PC-9 (cell line): ENCODE results near the gene TRPM5. TPM values are rescaled to one million over a fixed set of nuclear protein-coding genes. Genes with fewer than 3 reads are reported as not detected.

Source experiments
- BruUV-seq: library from RNA; stranded (reverse); fragments of 400-500 nt; replicated peaks from 2 replicates; lab custom pipeline; 2021; lab: Mats Ljungman, UMichigan
- CTCF ChIA-PET: fragments of 300-600 bp; sonication (Branson Sonifier 250); formaldehyde crosslinking; loops from one replicate; lab custom pipeline; 2022; ENCODE audit warnings: antibody characterized with exemption; lab: Charles Lee
- POLR2A ChIA-PET: fragments of 300-600 bp; sonication (Branson Sonifier 250); formaldehyde crosslinking; loops from one replicate; lab custom pipeline; 2022; ENCODE audit warnings: antibody characterized with exemption; ENCODE audit not compliant: unreplicated experiment; lab: Charles Lee
- DNase-seq, 2 experiments: peaks; one replicate each; pipeline versions ENCODE4 v3.0.0 to v3.0.0-alpha.2; 2015 to 2022; ENCODE audit warnings: mixed read lengths in 1 of 2
- H2AFZ ChIP-seq: fragments of 200-600 bp; sonication (generic); 2 replicates; pipeline ENCODE4 v1.8.1; 2017; ENCODE audit warnings: antibody characterized with exemption
- H3F3A ChIP-seq: fragments of 200-600 bp; sonication (generic); 2 replicates; pipeline ENCODE4 v1.8.1; 2017; ENCODE audit warnings: antibody characterized with exemption, mild to moderate bottlenecking, low read depth; ENCODE audit not compliant: insufficient read depth
- H3K27ac ChIP-seq: fragments of 200-600 bp; sonication (generic); 2 replicates; pipeline ENCODE4 v1.6.1; 2016; ENCODE audit warnings: mixed run types
- H3K27me3 ChIP-seq: fragments of 200-600 bp; sonication (generic); 2 replicates; pipeline ENCODE4 v1.6.1; 2016; ENCODE audit warnings: low read depth, mixed run types; ENCODE audit not compliant: insufficient read depth
- H3K36me3 ChIP-seq: fragments of 200-600 bp; sonication (generic); 2 replicates; pipeline ENCODE4 v1.6.1; 2016; ENCODE audit warnings: low read depth, mixed run types
- H3K4me1 ChIP-seq: fragments of 200-600 bp; sonication (generic); replicated peaks from 2 replicates; pipeline ENCODE4 v1.6.1; 2016; ENCODE audit warnings: mixed run types; ENCODE audit not compliant: insufficient read depth
- H3K4me2 ChIP-seq: fragments of 200-600 bp; sonication (generic); 2 replicates; pipeline ENCODE4 v1.6.1; 2017; ENCODE audit warnings: mixed run types
- H3K4me3 ChIP-seq: fragments of 200-600 bp; sonication (generic); 2 replicates; pipeline ENCODE4 v1.6.1; 2016; ENCODE audit warnings: mixed run types
- H3K79me2 ChIP-seq: fragments of 200-600 bp; sonication (generic); 2 replicates; pipeline ENCODE4 v1.6.1; 2017; ENCODE audit warnings: low read depth, mixed run types
- H3K9me2 ChIP-seq: fragments of 200-600 bp; sonication (generic); 2 replicates; pipeline ENCODE4 v1.8.1; 2017; ENCODE audit warnings: mild to moderate bottlenecking; ENCODE audit not compliant: insufficient read depth
- H3K9me3 ChIP-seq: fragments of 200-600 bp; sonication (generic); 2 replicates; pipeline ENCODE4 v1.8.1; 2016; ENCODE audit warnings: low read depth; ENCODE audit not compliant: insufficient read depth
- H4K20me1 ChIP-seq: fragments of 200-600 bp; sonication (generic); 2 replicates; pipeline ENCODE4 v1.8.1; 2017; ENCODE audit not compliant: insufficient read depth
- CTCF ChIP-seq: fragments of 200-600 bp; sonication (generic); conservative IDR thresholded peaks from 2 replicates; pipeline ENCODE4 v1.6.1; 2017; ENCODE audit warnings: mixed run types, antibody characterized with exemption, mild to moderate bottlenecking, moderate library complexity
- EZH2 ChIP-seq: fragments of 200-600 bp; sonication (generic); IDR thresholded peaks from 2 replicates; pipeline ENCODE4 v1.8.0; 2017; ENCODE audit warnings: antibody characterized with exemption, low read depth
- intact Hi-C: fragments of 100-400 bp; cut with micrococcal nuclease; formaldehyde crosslinking; loops from one replicate; pipeline ENCODE4 v1.10.0; 2022; ENCODE audit not compliant: unreplicated experiment
- total RNA-seq: library from RNA; stranded (reverse); gene quantifications from 2 replicates; pipeline ENCODE4 v1.2.3, GENCODE V29; 2021

TRPM5 gene
- total RNA-seq, 1 experiment from 2014 or later: not detected

GRCh38 chr11:2422461-2423156 is 21.7 kb downstream of the TRPM5 start:
- H3K4me1 ChIP-seq: no peaks in the 10 kb centered on the region
- ChIA-PET POLR2A (no interaction called here), CTCF (no interaction called here)
- no peaks in the 10 kb centered on the region for H3F3A ChIP-seq
- H3K27me3 ChIP-seq: peaks cover 29% of the 10 kb centered on the region
- H3K9me2 ChIP-seq: no peaks in the 10 kb centered on the region
- H3K4me2 ChIP-seq: no peak overlapping the region
- DNase-seq: no peak
- H3K36me3 ChIP-seq: no peaks in the 10 kb centered on the region
- no peak overlapping the region for H2AFZ ChIP-seq
- no peaks in the 10 kb centered on the region for H3K79me2 ChIP-seq
- TF ChIP-seq CTCF (no peak), EZH2 (no peak)
- no peaks in the 10 kb centered on the region for H4K20me1 ChIP-seq
- H3K9me3 ChIP-seq: no peaks in the 10 kb centered on the region
- no peak overlapping the region for H3K27ac ChIP-seq
- H3K4me3 ChIP-seq: no peak overlapping the region
- no TSS peak for BruUV-seq
- intact Hi-C loops: no loop called here

- no peaks in the 10 kb centered on the region for H4K20me1 ChIP-seq
- no peaks in the 10 kb centered on the region for H3K9me3 ChIP-seq
- H3K27me3 ChIP-seq: peaks cover 23% of the 10 kb centered on the region
- H3K36me3 ChIP-seq: no peaks in the 10 kb centered on the region
- DNase-seq: no peak
- intact Hi-C loops: no loop called here
- no peak overlapping the region for H3K27ac ChIP-seq
- ChIA-PET CTCF (no interaction called here), POLR2A (interaction anchor here (0.6 kb wide), 1 partner anchor 495 kb away, joined by 3 read pairs; no protein-coding TSS in a partner anchor)
- no peak overlapping the region for H3K4me3 ChIP-seq
- no peak overlapping the region for H3K4me2 ChIP-seq
- H3K9me2 ChIP-seq: no peaks in the 10 kb centered on the region
- no peak overlapping the region for H2AFZ ChIP-seq
- no TSS peak for BruUV-seq
- H3K4me1 ChIP-seq: no peaks in the 10 kb centered on the region
- no peaks in the 10 kb centered on the region for H3K79me2 ChIP-seq
- no peak for TF ChIP-seq EZH2
- TF ChIP-seq CTCF: no peak
- no peaks in the 10 kb centered on the region for H3F3A ChIP-seq
Observed at GRCh38 chr11:2421996-2422395, 22.3 kb downstream of the TRPM5 start.

- no peak for DNase-seq
- POLR2A ChIA-PET: interaction anchor here (0.5 to 0.6 kb wide), 2 partner anchors 489 to 495 kb away, joined by 3 read pairs; no protein-coding TSS in a partner anchor
- no TSS peak for BruUV-seq
Observed at GRCh38 chr11:2421226-2421994, 22.9 kb downstream of the TRPM5 start.

More at GRCh38 chr11:2421226-2421994, 22.9 kb downstream of the TRPM5 start:
- TF ChIP-seq EZH2 (no peak), CTCF (no peak)
- no peaks in the 10 kb centered on the region for H3K9me2 ChIP-seq
- H3K9me3 ChIP-seq: no peaks in the 10 kb centered on the region
- H3K27me3 ChIP-seq: peaks cover 17% of the 10 kb centered on the region; the same call in 1 of the 2 replicates
- CTCF ChIA-PET: interaction anchor here (2.8 kb wide), 1 partner anchor 116 kb away, joined by 29 read pairs; no protein-coding TSS in a partner anchor
- H4K20me1 ChIP-seq: no peaks in the 10 kb centered on the region
- H3K4me1 ChIP-seq: no peaks in the 10 kb centered on the region
- intact Hi-C loops: no loop called here
- no peak overlapping the region for H3K27ac ChIP-seq
- no peaks in the 10 kb centered on the region for H3K36me3 ChIP-seq
- H2AFZ ChIP-seq: no peak overlapping the region
- no peak overlapping the region for H3K4me3 ChIP-seq
- no peaks in the 10 kb centered on the region for H3F3A ChIP-seq
- H3K4me2 ChIP-seq: no peak overlapping the region
- H3K79me2 ChIP-seq: no peaks in the 10 kb centered on the region
